BJ (cell line): ENCODE results near the gene TP53AIP1. TPM values are rescaled to one million over a fixed set of nuclear protein-coding genes. Genes with fewer than 3 reads are reported as not detected.

ENCODE experiments used
- CTCF ChIA-PET: fragments of 350-600 bp; formaldehyde crosslinking; extraction: SDS; loops from one replicate; lab custom pipeline; 2021; ENCODE audit warnings: antibody characterized with exemption, inconsistent platforms; lab: Yijun Ruan, JAX
- POLR2A ChIA-PET: fragments of 300-600 bp; sonication (Branson Sonifier 250); formaldehyde crosslinking; extraction: SDS; loops from one replicate; lab custom pipeline; 2021; ENCODE audit warnings: antibody characterized with exemption; lab: Charles Lee
- DNase-seq: peaks from one replicate; pipeline ENCODE4 v3.0.0-alpha.2; 2011; ENCODE audit warnings: low read depth
- H3K27me3 ChIP-seq: 2 replicates; pipeline ENCODE4 v1.6.0; 2011; ENCODE audit warnings: low read length; ENCODE audit not compliant: control insufficient read depth, insufficient read depth
- H3K36me3 ChIP-seq: 2 replicates; pipeline ENCODE4 v1.5.1; 2011; ENCODE audit warnings: low read length; ENCODE audit not compliant: control insufficient read depth, insufficient read depth
- H3K4me3 ChIP-seq: 2 replicates; pipeline ENCODE4 v1.5.1; 2011; ENCODE audit warnings: low read depth, mild to moderate bottlenecking, control low read depth, low read length
- polyA plus RNA-seq: library from polyadenylated mRNA; depleted of rRNA; stranded (reverse); fragments of >200 nt; gene quantifications from 2 replicates; pipeline ENCODE4 v1.2.3, GENCODE V29; 2011
- TF ChIP-seq, protein P1 (sequence below): IDR thresholded peaks from 2 replicates; pipeline ENCODE4 v1.5.1; 2011; ENCODE audit warnings: low read depth, mild to moderate bottlenecking, control low read depth, inconsistent platforms, low read length, moderate library complexity; ENCODE audit not compliant: insufficient read depth

TP53AIP1 gene
- polyA plus RNA-seq, 1 experiment: not detected

DNA sequence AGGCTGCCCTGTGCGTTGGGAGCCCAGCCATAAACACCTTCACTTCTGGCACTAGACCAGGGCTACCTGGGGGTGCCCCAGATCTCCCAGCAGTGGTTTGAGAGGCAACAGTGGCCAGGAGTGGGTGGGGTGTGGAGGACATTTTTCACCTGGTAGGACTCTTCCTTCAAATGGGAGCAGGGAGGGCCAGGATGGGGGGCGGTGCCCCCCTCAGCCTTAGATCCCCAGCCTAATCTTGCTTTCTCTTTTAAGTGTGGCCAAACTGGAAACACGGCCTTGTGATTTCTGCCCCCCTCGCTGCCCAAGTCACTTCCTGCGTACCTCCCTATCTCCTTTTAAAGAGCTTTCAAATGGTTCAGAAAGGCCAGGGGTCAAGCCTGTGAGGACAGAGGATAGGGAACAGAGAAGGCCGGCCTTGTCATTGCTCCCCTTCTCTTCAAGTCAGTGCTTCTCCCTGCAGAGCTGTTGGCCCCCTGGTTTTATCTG is 50.7 kb downstream of the TP53AIP1 start:
- CTCF ChIA-PET: interaction anchor here (1.1 to 11.0 kb wide), 4 partner anchors 7 to 64 kb away, joined by 3 to 253 read pairs (median 19); no protein-coding TSS in a partner anchor
- TF ChIP-seq, protein P1, sequence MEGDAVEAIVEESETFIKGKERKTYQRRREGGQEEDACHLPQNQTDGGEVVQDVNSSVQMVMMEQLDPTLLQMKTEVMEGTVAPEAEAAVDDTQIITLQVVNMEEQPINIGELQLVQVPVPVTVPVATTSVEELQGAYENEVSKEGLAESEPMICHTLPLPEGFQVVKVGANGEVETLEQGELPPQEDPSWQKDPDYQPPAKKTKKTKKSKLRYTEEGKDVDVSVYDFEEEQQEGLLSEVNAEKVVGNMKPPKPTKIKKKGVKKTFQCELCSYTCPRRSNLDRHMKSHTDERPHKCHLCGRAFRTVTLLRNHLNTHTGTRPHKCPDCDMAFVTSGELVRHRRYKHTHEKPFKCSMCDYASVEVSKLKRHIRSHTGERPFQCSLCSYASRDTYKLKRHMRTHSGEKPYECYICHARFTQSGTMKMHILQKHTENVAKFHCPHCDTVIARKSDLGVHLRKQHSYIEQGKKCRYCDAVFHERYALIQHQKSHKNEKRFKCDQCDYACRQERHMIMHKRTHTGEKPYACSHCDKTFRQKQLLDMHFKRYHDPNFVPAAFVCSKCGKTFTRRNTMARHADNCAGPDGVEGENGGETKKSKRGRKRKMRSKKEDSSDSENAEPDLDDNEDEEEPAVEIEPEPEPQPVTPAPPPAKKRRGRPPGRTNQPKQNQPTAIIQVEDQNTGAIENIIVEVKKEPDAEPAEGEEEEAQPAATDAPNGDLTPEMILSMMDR: no peak
- POLR2A ChIA-PET: no interaction called here
- DNase-seq: no peak
- no peak overlapping the region for H3K4me3 ChIP-seq
- no peaks in the 10 kb centered on the region for H3K36me3 ChIP-seq
- peaks cover 27% of the 10 kb centered on the region for H3K27me3 ChIP-seq

DNA sequence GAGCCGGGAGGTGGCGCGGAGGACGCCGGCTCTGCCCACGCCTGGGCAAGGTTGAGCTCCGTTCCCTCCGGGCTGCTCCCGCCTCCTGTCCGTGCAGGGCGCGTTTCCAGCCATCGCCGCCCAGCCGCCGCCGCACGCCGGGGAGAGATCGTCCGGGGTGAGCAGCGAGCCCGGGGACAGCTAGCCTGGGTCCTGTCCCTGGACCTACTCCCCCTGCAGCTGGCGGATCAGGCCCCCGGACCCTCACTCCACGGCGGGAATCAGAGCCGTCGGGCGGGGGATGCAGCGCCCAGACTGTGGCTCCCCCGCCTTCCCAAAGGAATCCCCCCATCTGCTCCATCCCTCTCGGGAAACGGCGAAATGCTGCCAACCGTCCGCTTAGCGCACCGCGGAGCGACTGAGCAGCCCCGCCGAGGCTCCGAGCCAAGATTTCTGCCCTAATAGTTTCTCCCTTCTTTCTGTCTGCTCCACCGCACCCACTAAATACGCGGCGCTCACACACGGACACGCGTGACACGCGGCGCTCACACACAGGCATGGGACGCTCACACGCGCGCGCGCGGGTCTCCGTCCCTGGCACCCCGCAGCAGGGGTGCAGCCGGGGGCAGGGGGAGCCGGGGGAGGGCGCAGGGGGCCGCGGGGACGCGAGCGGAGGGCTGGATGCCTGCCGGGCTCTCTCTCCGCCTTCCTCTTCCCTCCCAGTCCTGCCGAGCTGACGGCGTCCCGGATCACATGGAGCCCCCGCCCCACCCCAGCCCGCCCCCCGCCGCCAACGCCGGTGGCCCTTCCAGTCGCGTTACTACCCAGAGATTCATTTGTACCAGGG is 51.9 kb downstream of the TP53AIP1 start, which contains the start of gene KCNJ5:
TSS of gene KCNJ5 (plus strand) at position 814 of the 826 bp plus-strand sequence. CDS start 19,918 bp downstream, outside the sequence.
- peaks cover 32% of the 10 kb centered on the region for H3K27me3 ChIP-seq
- TF ChIP-seq, protein P1: no peak
- peak within 1 kb of the TSS; percentile 39 for H3K4me3 ChIP-seq
- no peaks in the 10 kb centered on the region for H3K36me3 ChIP-seq
- DNase-seq: no peak
- ChIA-PET CTCF (interaction anchor here (0.7 to 11.0 kb wide), 4 partner anchors 11 to 165 kb away, joined by 3 to 253 read pairs (median 14); no protein-coding TSS in a partner anchor), POLR2A (interaction anchor here (0.7 to 0.8 kb wide), 2 partner anchors 18 to 66 kb away, joined by 3 to 4 read pairs; no protein-coding TSS in a partner anchor)

DNA sequence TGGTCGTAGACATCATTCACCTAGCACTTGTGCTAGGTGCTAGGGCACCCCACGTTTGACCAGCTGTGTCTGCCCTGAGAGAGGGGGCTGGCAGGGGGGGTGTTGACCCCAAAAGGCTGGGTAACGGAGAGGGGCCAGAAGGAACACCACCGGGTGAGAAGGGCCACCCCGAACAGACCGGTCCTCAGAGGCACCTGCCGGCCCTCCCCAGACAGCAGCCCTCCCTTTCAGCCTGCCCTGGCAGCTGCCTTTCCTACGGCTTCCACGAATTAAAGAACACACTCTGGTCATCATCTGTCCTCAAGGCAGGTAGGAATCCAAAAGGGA is 52.5 kb downstream of the TP53AIP1 start:
- H3K36me3 ChIP-seq: no peaks in the 10 kb centered on the region
- TF ChIP-seq, protein P1: no peak
- DNase-seq: no peak
- POLR2A ChIA-PET: interaction anchor here (0.7 to 0.8 kb wide), 2 partner anchors 18 to 67 kb away, joined by 3 to 4 read pairs; no protein-coding TSS in a partner anchor
- H3K27me3 ChIP-seq: peaks cover 32% of the 10 kb centered on the region
- CTCF ChIA-PET: interaction anchor here (0.7 to 11.0 kb wide), 4 partner anchors 11 to 164 kb away, joined by 3 to 253 read pairs (median 14); no protein-coding TSS in a partner anchor
- H3K4me3 ChIP-seq: peak overlapping the region; percentile 39

DNA sequence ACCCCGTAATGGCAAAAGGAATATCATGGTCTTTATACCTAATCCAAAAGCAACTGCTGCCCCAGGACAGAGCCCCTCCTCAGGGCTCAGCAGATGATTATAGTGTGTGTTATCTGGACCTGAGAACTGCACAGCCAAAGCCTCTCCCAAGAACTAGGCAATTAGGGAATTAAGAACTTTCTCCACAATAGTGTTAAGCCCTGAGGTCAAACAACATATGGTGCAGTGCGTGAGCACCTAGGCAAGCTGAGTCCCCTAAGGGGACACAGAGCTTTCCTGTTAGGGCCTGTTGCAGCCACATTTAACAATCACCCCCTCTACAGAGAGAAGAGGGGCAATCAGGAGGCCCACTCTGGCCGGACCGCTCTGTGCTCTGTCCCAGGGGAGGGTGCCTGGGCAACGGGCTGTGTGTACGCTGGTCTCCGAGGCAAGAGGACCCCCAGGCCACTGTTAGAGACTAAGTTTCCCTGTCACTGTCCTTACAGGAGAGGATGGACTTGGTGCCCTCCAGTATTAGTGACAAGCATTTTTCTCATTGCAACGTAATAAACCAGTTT is 52.9 kb downstream of the TP53AIP1 start:
- no peaks in the 10 kb centered on the region for H3K36me3 ChIP-seq
- TF ChIP-seq, protein P1: no peak
- POLR2A ChIA-PET: interaction anchor here (0.8 kb wide), 1 partner anchor 67 kb away, joined by 3 read pairs; no protein-coding TSS in a partner anchor
- CTCF ChIA-PET: interaction anchor here (1.0 to 11.0 kb wide), 3 partner anchors 10 to 67 kb away, joined by 5 to 253 read pairs (median 23); no protein-coding TSS in a partner anchor
- H3K27me3 ChIP-seq: peaks cover 32% of the 10 kb centered on the region
- no peak overlapping the region for H3K4me3 ChIP-seq
- DNase-seq: no peak
